Measurements from ENCODE around the gene ADM. TPM values are rescaled to one million over a fixed set of nuclear protein-coding genes. Genes with fewer than 3 reads are reported as not detected.

Gene ADM
- total and polyA plus RNA-seq, 2 donors from 2014 or later: 14.4 to 80.9 TPM

GRCh38 chr11:10324474-10324873 is 19.6 kb downstream of the ADM start:
- no peak for TF ChIP-seq CTCF (IDR thresholded peaks at IDR 0.05; ENCODE audit: borderline replicate concordance, extremely low read depth, insufficient read depth)
- H3K27ac ChIP-seq (ENCODE audit: low read depth in 2 of 2, low read length in 2 of 2): peak overlapping the region in 1 of 2 donors; percentile 8
- H3K9ac ChIP-seq (ENCODE audit: low read length in 3 of 3): no peak overlapping the region
- DNase-seq: no peak
- no peak for FAIRE-seq
- H3K27me3 ChIP-seq (ENCODE audit: control insufficient read depth, insufficient read depth, low read length): no peaks in the 10 kb centered on the region
- H3K4me1 ChIP-seq (ENCODE audit: control insufficient read depth in 2 of 3, insufficient read depth in 2 of 3, low read depth in 1 of 3, low read length in 3 of 3): peaks cover 0 to 39% (median 23%) of the 10 kb centered on the region in 3 donors
- H3K36me3 ChIP-seq (ENCODE audit: control insufficient read depth in 2 of 3, insufficient read depth in 3 of 3, low read length in 3 of 3): no peaks in the 10 kb centered on the region
- intact Hi-C loops (cut with DNase I): no loop called here
- no peaks in the 10 kb centered on the region for H3K9me3 ChIP-seq (ENCODE audit: control insufficient read depth in 2 of 3, insufficient read depth in 1 of 3, low read length in 3 of 3)
- no peak overlapping the region for H3K4me3 ChIP-seq (ENCODE audit: low read length in 3 of 3)

- FAIRE-seq (no peak), DNase-seq (no peak)
- Histone ChIP-seq H3K4me3 (ENCODE audit: low read length in 3 of 3) (no peak overlapping the region), H3K9ac (ENCODE audit: low read length in 3 of 3) (no peak overlapping the region), H3K27me3 (ENCODE audit: control insufficient read depth, insufficient read depth, low read length) (no peaks in the 10 kb centered on the region), H3K4me1 (ENCODE audit: control insufficient read depth in 2 of 3, insufficient read depth in 2 of 3, low read depth in 1 of 3, low read length in 3 of 3) (peaks cover 0 to 39% (median 23%) of the 10 kb centered on the region in 3 donors), H3K36me3 (ENCODE audit: control insufficient read depth in 2 of 3, insufficient read depth in 3 of 3, low read length in 3 of 3) (no peaks in the 10 kb centered on the region), H3K9me3 (ENCODE audit: control insufficient read depth in 2 of 3, insufficient read depth in 1 of 3, low read length in 3 of 3) (no peaks in the 10 kb centered on the region), H3K27ac (ENCODE audit: low read depth in 2 of 2, low read length in 2 of 2) (peak overlapping the region in 1 of 2 donors; percentile 58)
- no peak for TF ChIP-seq CTCF (IDR thresholded peaks at IDR 0.05; ENCODE audit: borderline replicate concordance, extremely low read depth, insufficient read depth)
- intact Hi-C loops (cut with DNase I): no loop called here
Measured at GRCh38 chr11:10325277-10326011, 20.6 kb downstream of the ADM start.

GRCh38 chr11:10326012-10326964 is 21.4 kb downstream of the ADM start:
- peaks cover 0 to 39% (median 23%) of the 10 kb centered on the region in 3 donors for H3K4me1 ChIP-seq (ENCODE audit: control insufficient read depth in 2 of 3, insufficient read depth in 2 of 3, low read depth in 1 of 3, low read length in 3 of 3)
- H3K9me3 ChIP-seq (ENCODE audit: control insufficient read depth in 2 of 3, insufficient read depth in 1 of 3, low read length in 3 of 3): no peaks in the 10 kb centered on the region
- TF ChIP-seq CTCF (IDR thresholded peaks at IDR 0.05; ENCODE audit: borderline replicate concordance, extremely low read depth, insufficient read depth): no peak
- no peaks in the 10 kb centered on the region for H3K27me3 ChIP-seq (ENCODE audit: control insufficient read depth, insufficient read depth, low read length)
- no peak overlapping the region for H3K4me3 ChIP-seq (ENCODE audit: low read length in 3 of 3)
- intact Hi-C loops (cut with DNase I): no loop called here
- H3K9ac ChIP-seq (ENCODE audit: low read length in 3 of 3): peak overlapping the region in 1 of 3 donors; percentile 3
- FAIRE-seq: no peak
- peak overlapping the region; percentile 26 to 58 for H3K27ac ChIP-seq (ENCODE audit: low read depth in 2 of 2, low read length in 2 of 2)
- DNase-seq: peak in 2 of 5 donors; percentile 41 to 80
- H3K36me3 ChIP-seq (ENCODE audit: control insufficient read depth in 2 of 3, insufficient read depth in 3 of 3, low read length in 3 of 3): no peaks in the 10 kb centered on the region

All from kidney (tissue), 14 donors.